Activated B cell treated with CpG ODN at 0.5 μM for 24 hours (primary cell): ENCODE measurements around the gene CRTAC1. TPM values are rescaled to one million over a fixed set of nuclear protein-coding genes. Genes with fewer than 3 reads are reported as not detected.

ENCODE experiments used
- ATAC-seq: fragments of 200-7000 bp; cut with Tn5 transposase; one replicate; pipeline ENCODE4 v1.10.0; 2021; ENCODE audit warnings: low read depth, mild to moderate bottlenecking, moderate library complexity
- CTCF ChIA-PET: fragments of 350-600 bp; sonication (Branson Sonifier 250); formaldehyde crosslinking; loops from one replicate; lab custom pipeline; 2021; ENCODE audit warnings: antibody characterized with exemption; lab: Charles Lee
- POLR2A ChIA-PET: fragments of 350-600 bp; sonication (Branson Sonifier 250); formaldehyde crosslinking; loops from one replicate; lab custom pipeline; 2021; ENCODE audit warnings: antibody characterized with exemption; lab: Charles Lee
- DNase-seq: peaks from one replicate; pipeline ENCODE4 v3.0.0; 2022
- H3K27ac Mint-ChIP-seq: one replicate; pipeline ENCODE4 v1.8.0; 2020; ENCODE audit warnings: mixed read lengths
- H3K27me3 Mint-ChIP-seq: one replicate; pipeline ENCODE4 v1.8.0; 2021; ENCODE audit warnings: mixed read lengths
- H3K36me3 Mint-ChIP-seq: one replicate; pipeline ENCODE4 v1.8.0; 2021; ENCODE audit warnings: low read depth, mixed read lengths
- H3K4me1 Mint-ChIP-seq: one replicate; pipeline ENCODE4 v1.8.0; 2021; ENCODE audit warnings: mixed read lengths
- H3K4me3 Mint-ChIP-seq: one replicate; pipeline ENCODE4 v1.8.0; 2020; ENCODE audit warnings: mild to moderate bottlenecking, mixed read lengths
- H3K9me3 Mint-ChIP-seq: one replicate; pipeline ENCODE4 v1.8.0; 2020; ENCODE audit warnings: mixed read lengths
- CTCF ChIP-seq: fragments of 200-600 bp; IDR thresholded peaks from one replicate; pipeline ENCODE4 v1.8.0; 2022; ENCODE audit warnings: antibody characterized with exemption, mild to moderate bottlenecking
- intact Hi-C: fragments of 100-400 bp; cut with micrococcal nuclease; formaldehyde crosslinking; loops from one replicate; pipeline ENCODE4 v1.15.1; 2024
- total RNA-seq: library from RNA; stranded (reverse); gene quantifications from 2 replicates; pipeline ENCODE4 v1.2.3, GENCODE V29; 2022

CRTAC1 gene
- total RNA-seq, 1 donor from 2014 or later: not detected

DNA sequence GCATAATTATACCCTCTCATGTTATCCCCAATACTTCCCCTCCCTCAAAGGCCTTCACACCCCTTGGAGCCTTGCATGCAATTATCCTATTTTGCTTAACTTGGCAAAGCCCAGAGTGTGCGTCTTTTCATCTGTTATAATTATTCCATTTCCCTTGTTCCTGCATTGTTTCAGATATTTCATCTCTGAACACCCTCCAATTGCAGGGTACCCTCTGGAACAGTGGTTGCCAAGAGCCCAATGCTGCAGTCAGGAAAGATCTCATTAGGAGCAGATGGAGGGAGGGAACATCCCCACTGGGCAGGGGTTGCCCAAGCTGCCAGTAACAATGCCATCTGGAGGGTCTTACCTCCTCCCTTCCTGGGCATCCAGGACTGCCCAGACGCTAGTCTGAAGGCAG, 199.2 kb downstream of the CRTAC1 start:
- intact Hi-C loops: no loop called here
- TF ChIP-seq CTCF: no peak
- ATAC-seq (no peak), DNase-seq (no peak)
- no peak overlapping the region for H3K27ac Mint-ChIP-seq
- CTCF ChIA-PET: no interaction called here
- H3K36me3 Mint-ChIP-seq: no peaks in the 10 kb centered on the region
- no peaks in the 10 kb centered on the region for H3K9me3 Mint-ChIP-seq
- POLR2A ChIA-PET: no interaction called here
- H3K4me3 Mint-ChIP-seq: no peak overlapping the region
- H3K4me1 Mint-ChIP-seq: no peaks in the 10 kb centered on the region
- peaks cover 6% of the 10 kb centered on the region for H3K27me3 Mint-ChIP-seq

- no peak overlapping the region for H3K27ac Mint-ChIP-seq
- H3K4me3 Mint-ChIP-seq: no peak overlapping the region
- H3K36me3 Mint-ChIP-seq: no peaks in the 10 kb centered on the region
- ATAC-seq (no peak), DNase-seq (no peak)
- no peaks in the 10 kb centered on the region for H3K9me3 Mint-ChIP-seq
- CTCF ChIA-PET: no interaction called here
- no peaks in the 10 kb centered on the region for H3K4me1 Mint-ChIP-seq
- no peak for TF ChIP-seq CTCF
- peaks cover 6% of the 10 kb centered on the region for H3K27me3 Mint-ChIP-seq
- intact Hi-C loops: no loop called here
- POLR2A ChIA-PET: no interaction called here
Observed at GRCh38 chr10:97830064-97830463, 200.4 kb downstream of the CRTAC1 start.

DNA sequence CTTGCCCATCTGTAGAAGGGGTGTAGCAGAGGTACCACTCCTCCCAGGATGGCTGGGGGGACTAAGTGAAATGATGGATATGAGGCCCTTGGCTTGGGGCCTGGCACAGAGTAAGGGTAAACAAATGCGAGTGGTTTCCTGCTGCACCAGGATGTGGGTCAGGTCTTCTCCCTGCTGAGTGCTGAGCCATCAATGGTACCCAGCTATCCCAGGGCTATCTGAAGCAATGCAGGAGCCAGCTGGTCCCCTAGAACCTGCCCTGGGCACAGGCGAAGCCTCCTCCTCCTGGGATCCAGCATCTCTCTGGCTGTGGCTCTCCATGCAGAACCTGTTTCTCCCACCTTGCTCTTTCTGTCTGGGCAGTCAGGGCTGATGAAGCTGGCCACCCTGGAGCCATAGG, 201.7 kb downstream of the CRTAC1 start:
- intact Hi-C loops: no loop called here
- Mint-ChIP-seq H3K9me3 (no peaks in the 10 kb centered on the region), H3K4me3 (no peak overlapping the region), H3K4me1 (no peaks in the 10 kb centered on the region), H3K27me3 (peaks cover 6% of the 10 kb centered on the region), H3K36me3 (no peaks in the 10 kb centered on the region), H3K27ac (no peak overlapping the region)
- ChIA-PET CTCF (no interaction called here), POLR2A (no interaction called here)
- DNase-seq (no peak), ATAC-seq (no peak)
- no peak for TF ChIP-seq CTCF

GRCh38 chr10:97827702-97828291, 202.6 kb downstream of the CRTAC1 start:
- ChIA-PET CTCF (interaction anchor here (0.8 kb wide), 1 partner anchor 22 kb away, joined by 3 read pairs; the partner anchor contains the start of gene GOLGA7B), POLR2A (no interaction called here)
- no peak overlapping the region for H3K27ac Mint-ChIP-seq
- no peak for TF ChIP-seq CTCF
- H3K4me1 Mint-ChIP-seq: no peaks in the 10 kb centered on the region
- DNase-seq (no peak), ATAC-seq (no peak)
- peaks cover 6% of the 10 kb centered on the region for H3K27me3 Mint-ChIP-seq
- H3K9me3 Mint-ChIP-seq: no peaks in the 10 kb centered on the region
- no peaks in the 10 kb centered on the region for H3K36me3 Mint-ChIP-seq
- H3K4me3 Mint-ChIP-seq: no peak overlapping the region
- intact Hi-C loops: no loop called here

DNA sequence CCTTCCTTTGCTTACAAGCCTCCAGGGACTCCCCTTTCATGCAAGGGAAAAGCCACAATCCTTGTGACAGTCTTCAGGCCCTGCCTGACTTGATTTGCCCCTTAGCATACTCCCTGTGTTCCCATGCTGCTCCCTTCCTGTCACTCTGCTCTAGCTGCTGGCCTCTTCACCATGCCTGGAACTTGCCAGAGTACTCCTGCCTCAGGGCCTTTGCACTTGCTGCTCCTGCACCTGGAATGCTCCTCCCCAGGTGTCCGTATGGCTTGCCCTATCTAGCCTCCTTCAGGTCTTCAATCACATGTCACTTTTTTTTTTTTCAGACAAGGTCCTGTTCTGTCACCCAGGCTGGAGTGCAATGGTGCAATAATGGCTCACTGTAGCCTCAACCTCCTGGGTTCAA, 203.5 kb downstream of the CRTAC1 start:
- no peak for TF ChIP-seq CTCF
- H3K27me3 Mint-ChIP-seq: peaks cover 6% of the 10 kb centered on the region
- no peaks in the 10 kb centered on the region for H3K4me1 Mint-ChIP-seq
- ChIA-PET CTCF (no interaction called here), POLR2A (no interaction called here)
- no peak overlapping the region for H3K27ac Mint-ChIP-seq
- ATAC-seq (no peak), DNase-seq (no peak)
- no peak overlapping the region for H3K4me3 Mint-ChIP-seq
- no peaks in the 10 kb centered on the region for H3K36me3 Mint-ChIP-seq
- intact Hi-C loops: no loop called here
- H3K9me3 Mint-ChIP-seq: no peaks in the 10 kb centered on the region
